GM15510 (cell line): ENCODE results near the gene STK36.

Experiments used
- POLR2A ChIP-seq: IDR thresholded peaks from 3 replicates; pipeline ENCODE4 v1.6.1; 2011; ENCODE audit warnings: borderline replicate concordance; ENCODE audit not compliant: insufficient read length; ENCODE audit errors: extremely low read depth

The STK36 gene

GRCh38 chr2:218701806-218702205 is 29.9 kb downstream of the STK36 start:
- no peak for TF ChIP-seq POLR2A

DNA sequence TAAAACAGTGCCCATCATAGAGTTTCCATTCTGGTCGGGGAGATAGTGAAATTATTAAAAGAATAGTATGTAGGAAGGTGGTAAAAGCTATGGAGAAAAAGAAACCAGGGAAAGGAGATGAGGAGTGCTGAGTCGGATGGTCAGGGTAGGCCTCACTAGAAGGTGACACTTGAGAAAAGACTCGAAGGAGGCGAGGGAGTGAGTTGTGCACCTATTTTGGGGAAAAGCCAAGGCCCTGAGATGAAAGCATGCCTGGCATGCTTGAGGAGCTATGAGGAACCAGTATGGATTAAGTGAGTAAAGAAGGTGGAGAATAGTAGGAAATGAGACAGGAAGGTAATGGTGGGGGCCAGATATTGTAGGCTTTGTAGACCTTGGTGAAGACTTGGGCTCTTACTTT is 31.5 kb downstream of the STK36 start:
- no peak for TF ChIP-seq POLR2A

- no peak for TF ChIP-seq POLR2A
These were observed 36.2 kb downstream of the STK36 start for GRCh38 chr2:218708086-218708485.

DNA sequence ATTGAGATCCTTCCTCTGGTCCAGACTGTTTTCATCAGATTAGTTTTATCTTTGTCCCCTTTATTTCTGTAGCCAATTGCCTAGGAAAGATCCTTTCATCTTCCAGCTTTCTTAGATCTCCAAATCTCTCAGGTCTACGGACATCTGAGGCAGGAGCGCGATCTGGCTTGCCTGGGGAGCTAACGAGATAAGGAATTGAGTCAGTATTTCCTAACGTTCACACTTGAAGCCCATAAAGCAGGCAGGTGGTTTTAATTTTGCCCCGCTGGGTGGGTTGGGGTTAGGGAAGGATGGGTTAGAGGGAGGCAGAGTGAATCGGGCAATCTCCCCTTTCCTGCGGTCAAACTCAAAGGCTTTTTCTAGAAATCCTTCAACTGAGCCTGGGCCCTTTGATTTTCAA is 38.0 kb downstream of the STK36 start:
- TF ChIP-seq POLR2A: no peak

GRCh38 chr2:218710334-218710686 is 38.4 kb downstream of the STK36 start:
- TF ChIP-seq POLR2A: no peak

GRCh38 chr2:218710687-218711549 is 39.0 kb downstream of the STK36 start, which contains the start of gene TTLL4:
Gene TTLL4, plus strand, starts transcription at chr2:218710835. Its CDS starts 26,842 bp downstream, at chr2:218737677.
- TF ChIP-seq POLR2A: peak; percentile 66

GRCh38 chr2:218711550-218711929 is 39.7 kb downstream of the STK36 start:
- no peak for TF ChIP-seq POLR2A

GRCh38 chr2:218713922-218714321 is 42.0 kb downstream of the STK36 start:
- TF ChIP-seq POLR2A: no peak

DNA sequence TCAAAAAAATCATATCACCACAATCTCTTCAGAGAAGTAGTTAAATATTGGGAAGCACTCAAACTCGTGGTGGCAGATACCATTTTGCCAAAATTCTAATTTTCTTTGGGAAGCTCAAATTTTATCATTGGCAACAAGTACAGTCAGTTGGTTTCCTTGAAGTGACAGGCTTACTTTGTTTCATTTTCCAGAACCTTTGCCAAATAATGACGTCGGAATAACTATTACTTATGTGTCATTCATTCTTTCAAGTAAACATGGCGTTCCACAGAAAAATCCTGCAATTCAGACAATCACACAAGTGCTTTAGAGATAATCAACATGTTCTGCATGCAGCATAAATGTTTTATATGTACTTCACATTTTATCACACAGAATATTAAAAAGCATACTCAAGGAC is 44.2 kb downstream of the STK36 start:
- no peak for TF ChIP-seq POLR2A

GRCh38 chr2:218717262-218717661 is 45.4 kb downstream of the STK36 start:
- TF ChIP-seq POLR2A: no peak

- TF ChIP-seq POLR2A: no peak
These were observed 46.2 kb downstream of the STK36 start for GRCh38 chr2:218718058-218718457.

- TF ChIP-seq POLR2A: no peak
These were observed 47.6 kb downstream of the STK36 start for GRCh38 chr2:218719457-218719856.

- TF ChIP-seq POLR2A: no peak
These were observed 48.5 kb downstream of the STK36 start for GRCh38 chr2:218720048-218721041.

GRCh38 chr2:218721488-218721887 is 49.6 kb downstream of the STK36 start:
- TF ChIP-seq POLR2A: no peak

- TF ChIP-seq POLR2A: no peak
These were observed 50.0 kb downstream of the STK36 start for GRCh38 chr2:218721934-218722333.
